GM21515 (cell line): ENCODE measurements around the gene UBXN7.
"Not testable (repeated sequence)": the region's sequence is repeated elsewhere in the genome, so short reads cannot be mapped to it uniquely, and the experiment has no call there.

Source experiments
- ATAC-seq: cut with Tn5 transposase; IDR thresholded peaks from one replicate; pipeline ENCODE4 v1.9.1; 2021; ENCODE audit not compliant: unreplicated experiment

The UBXN7 gene

DNA sequence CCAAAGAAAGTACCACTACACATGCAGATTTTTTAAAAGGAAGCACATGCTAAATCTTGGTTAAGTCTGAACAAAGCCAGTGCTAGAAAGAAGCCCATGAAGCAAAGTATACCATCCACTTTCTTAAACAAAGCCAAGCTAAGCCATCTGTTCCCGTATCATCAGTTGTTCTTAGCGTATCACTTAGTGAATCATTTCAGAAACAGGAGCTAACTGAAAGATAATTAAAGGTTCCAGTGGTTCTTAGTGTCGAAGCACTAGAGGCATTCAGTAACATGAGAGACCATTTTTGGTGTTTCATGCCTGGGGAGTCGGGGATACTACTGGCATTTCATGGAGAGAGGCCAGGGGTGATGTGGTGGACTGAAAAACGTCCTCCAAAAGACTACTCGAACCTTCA, 12.8 kb downstream of the UBXN7 start:
- ATAC-seq: no peak

GRCh38 chr3:196418601-196419000, 13.6 kb downstream of the UBXN7 start:
- ATAC-seq: no peak

- ATAC-seq: no peak
These were observed 17.8 kb downstream of the UBXN7 start for GRCh38 chr3:196414469-196414868.

- ATAC-seq: peak; percentile 61
These were observed 19.5 kb downstream of the UBXN7 start for GRCh38 chr3:196412704-196413103.

DNA sequence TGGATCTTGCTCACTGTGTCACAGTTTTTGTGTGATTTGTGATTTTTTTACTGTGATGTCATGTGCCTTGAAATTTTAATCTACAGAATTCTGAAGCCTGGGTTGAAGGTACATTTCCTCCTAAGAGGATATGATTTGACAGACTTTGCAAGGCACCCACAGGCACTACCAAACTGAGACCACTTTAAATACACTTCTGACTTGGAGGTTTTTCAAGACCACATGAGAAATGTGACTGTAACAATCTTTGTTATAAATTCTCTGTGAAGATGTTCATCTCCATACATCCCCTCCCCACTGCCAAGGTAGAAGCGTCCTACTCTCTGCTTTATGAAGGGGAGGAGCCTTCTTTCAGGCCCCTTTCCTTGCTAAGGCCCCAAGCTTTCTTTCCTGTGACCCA, 22.8 kb downstream of the UBXN7 start:
- no peak for ATAC-seq

DNA sequence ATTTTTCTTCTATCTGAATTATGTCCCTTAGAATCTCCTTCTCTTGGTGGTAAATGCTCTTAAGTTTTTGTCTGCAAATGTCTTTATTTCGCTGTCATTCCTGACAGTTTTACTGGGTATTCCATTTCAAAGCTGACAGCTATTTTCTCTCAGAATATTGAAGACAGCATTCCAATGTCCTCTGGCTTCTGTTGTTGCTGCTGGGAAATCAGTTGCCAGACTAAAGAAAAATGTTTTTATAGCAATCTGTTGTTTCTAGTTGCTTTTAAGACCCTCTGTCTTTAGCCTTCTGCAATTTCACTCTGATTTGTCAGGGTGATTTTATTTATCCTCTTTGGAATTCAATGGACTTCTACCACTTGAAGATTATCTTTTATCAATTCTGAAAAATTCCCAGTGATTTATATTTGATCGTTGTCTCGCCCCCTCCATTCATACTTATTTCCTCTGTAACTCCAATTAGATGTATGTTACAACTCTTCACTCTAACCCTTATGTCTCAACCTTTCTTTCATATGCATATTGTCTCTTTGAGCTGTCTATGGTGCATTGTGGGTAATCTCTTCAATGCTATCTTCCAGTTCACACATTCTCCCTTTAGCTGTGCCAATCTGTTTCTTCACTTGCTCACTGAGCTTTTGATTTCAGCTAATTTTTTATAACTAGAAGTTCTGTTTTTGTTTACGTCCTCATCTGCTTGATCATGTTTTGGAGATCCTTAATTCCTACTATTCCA, 23.5 kb downstream of the UBXN7 start:
- no peak for ATAC-seq

- ATAC-seq: no peak
These were observed 25.3 kb downstream of the UBXN7 start for GRCh38 chr3:196406811-196407470.

DNA sequence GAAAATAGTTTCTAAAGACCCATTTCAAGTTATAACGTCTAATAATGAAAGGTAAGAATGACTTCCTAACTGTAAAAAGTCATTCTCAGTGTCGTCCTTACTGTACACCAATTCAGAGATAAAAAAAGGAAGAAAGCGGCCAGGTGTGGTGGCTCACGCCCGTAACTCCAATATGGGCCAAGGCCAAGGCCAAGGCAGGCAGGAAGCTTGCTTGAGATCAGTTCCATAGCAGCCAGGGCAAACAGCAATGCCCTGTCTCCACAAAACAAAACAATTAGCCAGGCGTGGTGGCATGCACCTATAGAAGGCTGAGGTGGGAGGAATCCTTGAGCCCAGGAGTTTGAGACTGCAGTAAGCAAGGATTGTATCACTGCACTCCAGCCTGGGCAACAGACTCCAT, 31.9 kb downstream of the UBXN7 start:
- ATAC-seq: no peak

GRCh38 chr3:196399485-196399945, 32.7 kb downstream of the UBXN7 start:
- ATAC-seq: no peak

- ATAC-seq: no peak
These were observed 33.4 kb downstream of the UBXN7 start for GRCh38 chr3:196398782-196399181.

GRCh38 chr3:196397941-196398340, 34.3 kb downstream of the UBXN7 start:
- no peak for ATAC-seq

GRCh38 chr3:196390116-196390515, 42.1 kb downstream of the UBXN7 start:
- no peak for ATAC-seq

- no peak for ATAC-seq
These were observed 43.3 kb downstream of the UBXN7 start for GRCh38 chr3:196388956-196389355.

DNA sequence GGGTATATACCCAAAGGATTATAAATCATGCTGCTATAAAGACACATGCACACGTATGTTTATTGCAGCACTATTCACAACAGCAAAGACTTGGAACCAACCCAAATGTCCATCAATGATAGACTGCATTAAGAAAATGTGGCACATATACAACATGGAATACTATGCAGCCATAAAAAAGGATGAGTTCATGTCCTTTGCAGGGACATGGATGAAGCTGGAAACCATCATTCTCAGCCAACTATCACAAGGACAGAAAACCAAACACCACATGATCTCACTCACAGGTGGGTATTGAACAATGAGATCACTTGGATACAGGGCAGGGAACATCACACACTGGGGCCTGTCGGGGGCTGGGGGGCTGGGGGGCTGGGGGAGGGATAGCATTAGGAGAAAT, 44.3 kb downstream of the UBXN7 start:
- not testable (repeated sequence) for ATAC-seq

- ATAC-seq: not testable (repeated sequence)
These were observed 45.4 kb downstream of the UBXN7 start for GRCh38 chr3:196386797-196387196.

GRCh38 chr3:196386034-196386433, 46.2 kb downstream of the UBXN7 start:
- not testable (repeated sequence) for ATAC-seq

GRCh38 chr3:196385446-196385845, 46.8 kb downstream of the UBXN7 start:
- ATAC-seq: not testable (repeated sequence)

DNA sequence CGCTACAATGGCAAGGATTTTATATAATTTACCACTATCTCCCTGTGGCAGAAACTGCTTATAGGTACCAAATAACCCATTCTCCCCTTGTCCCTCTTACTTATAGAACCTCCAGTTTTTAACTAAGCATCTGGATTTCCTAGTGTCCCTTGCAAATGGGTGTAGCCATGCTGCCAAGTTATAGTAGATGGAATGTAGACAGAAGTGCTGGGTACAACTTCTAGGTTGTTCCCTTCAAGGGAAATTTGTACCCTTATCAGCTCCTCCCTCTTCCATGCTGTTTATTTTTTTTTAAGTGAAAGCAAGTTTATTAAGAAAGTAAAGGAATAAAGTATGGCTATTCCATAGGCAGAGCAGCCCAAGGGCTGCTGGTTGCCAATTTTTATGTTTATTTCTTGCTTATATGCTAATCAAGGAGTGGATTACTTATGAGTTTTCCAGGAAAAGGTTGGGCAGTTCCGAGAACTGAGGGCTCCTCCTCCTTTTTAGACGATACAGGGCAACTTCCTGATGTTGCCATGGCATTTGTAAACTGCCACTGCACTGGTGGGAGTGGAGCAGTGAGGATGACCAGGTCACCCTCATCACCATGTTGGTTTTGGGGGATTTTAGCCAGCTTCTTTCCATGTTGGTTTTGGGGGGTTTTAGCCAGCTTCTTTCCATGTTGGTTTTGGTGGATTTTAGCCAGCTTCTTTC, 53.9 kb downstream of the UBXN7 start:
- ATAC-seq: no peak

- ATAC-seq: no peak
These were observed 54.9 kb downstream of the UBXN7 start for GRCh38 chr3:196377321-196377720.

- no peak for ATAC-seq
These were observed 66.5 kb downstream of the UBXN7 start for GRCh38 chr3:196365736-196366135.

DNA sequence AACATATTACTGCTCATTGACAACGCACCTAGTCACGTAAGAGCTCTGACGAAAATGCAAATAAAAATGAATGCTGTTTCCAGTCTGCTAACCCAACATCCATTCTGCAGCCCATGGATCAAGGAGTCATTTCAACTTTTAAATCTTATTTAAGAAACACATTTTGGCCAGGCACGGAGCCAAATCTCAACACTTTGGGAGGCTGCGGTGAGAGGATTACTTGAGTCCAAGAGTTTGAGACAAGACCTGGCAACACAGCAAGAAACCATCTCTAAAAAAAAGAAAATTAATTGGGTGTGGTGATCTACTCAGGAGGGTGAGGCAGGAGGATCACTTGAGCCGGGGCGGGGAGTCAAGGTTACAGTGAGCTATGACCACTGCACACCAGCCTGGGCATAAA, 71.6 kb downstream of the UBXN7 start:
- ATAC-seq: no peak

DNA sequence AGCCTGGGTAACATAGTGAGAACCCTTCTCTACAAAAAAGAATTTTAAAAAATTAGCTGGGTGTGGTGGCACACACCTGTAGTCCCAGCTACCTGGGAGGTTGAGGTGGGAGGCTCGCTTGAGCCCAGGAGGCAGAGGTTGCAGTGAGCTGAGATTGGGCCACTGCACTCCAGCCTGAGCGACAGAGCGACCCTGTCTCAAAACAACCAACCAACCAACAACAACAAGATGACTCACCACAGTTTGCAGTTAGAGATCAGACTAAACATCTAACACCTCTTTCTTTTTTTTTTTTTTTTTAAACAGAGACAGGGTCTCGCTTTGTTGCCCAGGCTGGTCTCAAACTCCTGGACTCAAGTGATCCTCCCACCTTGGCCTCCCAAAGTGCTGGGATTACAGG, 73.7 kb downstream of the UBXN7 start:
- not testable (repeated sequence) for ATAC-seq
